RWPE2 (cell line): ENCODE data around the gene ADRM1.

Source experiments
- ATAC-seq: fragments of 200-7000 bp; cut with Tn5 transposase; 3 replicates; pipeline ENCODE4 v1.9.1; 2021; ENCODE audit warnings: low read depth
- DNase-seq: peaks from one replicate; pipeline ENCODE4 v3.0.0-alpha.2; 2020; ENCODE audit warnings: low spot score
- H3K27ac ChIP-seq: fragments of 450-650 bp; 2 replicates; pipeline ENCODE4 v1.5.1; 2017; ENCODE audit warnings: mild to moderate bottlenecking; ENCODE audit not compliant: poor library complexity, severe bottlenecking
- H3K27me3 ChIP-seq: fragments of 250-450 bp; sonication (Bioruptor Pico); 2 replicates; pipeline ENCODE4 v1.5.1; 2021; ENCODE audit warnings: mild to moderate bottlenecking, moderate library complexity; ENCODE audit not compliant: insufficient read depth, poor library complexity, severe bottlenecking
- H3K36me3 ChIP-seq: fragments of 250-450 bp; sonication (Bioruptor Pico); 2 replicates; pipeline ENCODE4 v1.5.1; 2020; ENCODE audit warnings: low read depth, mild to moderate bottlenecking, moderate library complexity
- H3K4me1 ChIP-seq: fragments of 250-450 bp; sonication (Bioruptor Pico); 2 replicates; pipeline ENCODE4 v1.5.1; 2021; ENCODE audit warnings: mild to moderate bottlenecking, moderate library complexity; ENCODE audit not compliant: insufficient read depth, poor library complexity, severe bottlenecking
- H3K4me3 ChIP-seq: fragments of 250-450 bp; sonication (Bioruptor Pico); 2 replicates; pipeline ENCODE4 v1.5.1; 2021; ENCODE audit warnings: mild to moderate bottlenecking, moderate library complexity; ENCODE audit not compliant: severe bottlenecking
- H3K9me3 ChIP-seq: fragments of 250-450 bp; sonication (Bioruptor Pico); 2 replicates; pipeline ENCODE4 v1.5.1; 2021; ENCODE audit warnings: mild to moderate bottlenecking, moderate library complexity; ENCODE audit not compliant: severe bottlenecking
- TF ChIP-seq, protein P1 (sequence below): fragments of 450-650 bp; IDR thresholded peaks from one replicate; pipeline ENCODE4 v1.5.1; 2017; ENCODE audit warnings: mild to moderate bottlenecking, moderate library complexity; ENCODE audit not compliant: poor library complexity, severe bottlenecking

ADRM1 gene

DNA sequence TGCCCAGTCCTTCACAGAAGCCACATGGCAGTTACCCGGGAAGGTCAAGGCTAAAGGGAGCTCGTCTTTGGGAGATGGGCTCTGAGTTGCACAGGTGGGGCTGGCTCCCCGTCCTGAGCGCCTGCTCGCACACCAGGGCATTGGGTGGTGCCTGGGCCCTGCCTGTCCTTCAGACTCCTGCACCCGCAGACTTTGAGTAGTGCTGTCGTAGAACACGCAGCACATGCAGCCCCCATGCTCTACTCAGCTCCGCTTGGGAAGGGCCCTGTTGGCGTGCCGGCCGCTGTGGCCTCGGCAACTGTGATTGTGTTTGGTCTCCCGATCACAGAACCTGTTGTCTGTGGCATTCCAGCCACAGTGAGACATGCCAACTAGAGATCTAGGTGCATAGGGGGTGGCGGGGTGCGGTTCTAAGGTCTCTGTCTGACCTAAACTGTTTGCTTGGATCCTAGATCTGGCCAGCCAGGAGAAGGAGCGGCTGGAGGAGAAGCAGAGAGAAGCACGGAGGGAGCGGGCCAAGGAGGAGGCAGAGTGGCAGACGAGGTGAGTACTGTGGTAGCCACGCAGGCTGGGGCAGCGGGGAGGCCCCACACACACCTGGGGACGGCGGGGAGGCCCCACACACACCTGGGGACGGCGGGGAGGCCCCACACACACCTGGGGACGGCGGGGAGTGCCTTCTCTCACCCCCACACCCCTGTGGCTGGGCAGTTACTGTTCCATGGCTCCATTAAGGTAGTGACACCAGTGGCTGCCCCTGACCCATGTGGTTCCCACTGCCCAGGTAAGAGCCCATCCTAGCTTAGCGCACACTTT is 11.3 kb upstream of the ADRM1 start:
- no peaks in the 10 kb centered on the region for H3K4me1 ChIP-seq
- H3K36me3 ChIP-seq, result peaks cover 81% of the 10 kb centered on the region
- ATAC-seq, result peak; percentile 4; the same call in 1 of the 3 replicates
- H3K27me3 ChIP-seq, result no peaks in the 10 kb centered on the region
- TF ChIP-seq, protein P1, sequence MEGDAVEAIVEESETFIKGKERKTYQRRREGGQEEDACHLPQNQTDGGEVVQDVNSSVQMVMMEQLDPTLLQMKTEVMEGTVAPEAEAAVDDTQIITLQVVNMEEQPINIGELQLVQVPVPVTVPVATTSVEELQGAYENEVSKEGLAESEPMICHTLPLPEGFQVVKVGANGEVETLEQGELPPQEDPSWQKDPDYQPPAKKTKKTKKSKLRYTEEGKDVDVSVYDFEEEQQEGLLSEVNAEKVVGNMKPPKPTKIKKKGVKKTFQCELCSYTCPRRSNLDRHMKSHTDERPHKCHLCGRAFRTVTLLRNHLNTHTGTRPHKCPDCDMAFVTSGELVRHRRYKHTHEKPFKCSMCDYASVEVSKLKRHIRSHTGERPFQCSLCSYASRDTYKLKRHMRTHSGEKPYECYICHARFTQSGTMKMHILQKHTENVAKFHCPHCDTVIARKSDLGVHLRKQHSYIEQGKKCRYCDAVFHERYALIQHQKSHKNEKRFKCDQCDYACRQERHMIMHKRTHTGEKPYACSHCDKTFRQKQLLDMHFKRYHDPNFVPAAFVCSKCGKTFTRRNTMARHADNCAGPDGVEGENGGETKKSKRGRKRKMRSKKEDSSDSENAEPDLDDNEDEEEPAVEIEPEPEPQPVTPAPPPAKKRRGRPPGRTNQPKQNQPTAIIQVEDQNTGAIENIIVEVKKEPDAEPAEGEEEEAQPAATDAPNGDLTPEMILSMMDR, result no peak
- H3K27ac ChIP-seq, result no peak overlapping the region
- DNase-seq, result peak; percentile 79
- H3K9me3 ChIP-seq, result no peaks in the 10 kb centered on the region
- no peak overlapping the region for H3K4me3 ChIP-seq

GRCh38 chr20:62292108-62292507 is 10.7 kb upstream of the ADRM1 start:
- Histone ChIP-seq H3K4me3 (no peak overlapping the region), H3K9me3 (no peaks in the 10 kb centered on the region), H3K27me3 (no peaks in the 10 kb centered on the region), H3K4me1 (no peaks in the 10 kb centered on the region), H3K27ac (no peak overlapping the region), H3K36me3 (peaks cover 76% of the 10 kb centered on the region)
- TF ChIP-seq, protein P1, result no peak
- no peak for ATAC-seq
- DNase-seq, result no peak

DNA sequence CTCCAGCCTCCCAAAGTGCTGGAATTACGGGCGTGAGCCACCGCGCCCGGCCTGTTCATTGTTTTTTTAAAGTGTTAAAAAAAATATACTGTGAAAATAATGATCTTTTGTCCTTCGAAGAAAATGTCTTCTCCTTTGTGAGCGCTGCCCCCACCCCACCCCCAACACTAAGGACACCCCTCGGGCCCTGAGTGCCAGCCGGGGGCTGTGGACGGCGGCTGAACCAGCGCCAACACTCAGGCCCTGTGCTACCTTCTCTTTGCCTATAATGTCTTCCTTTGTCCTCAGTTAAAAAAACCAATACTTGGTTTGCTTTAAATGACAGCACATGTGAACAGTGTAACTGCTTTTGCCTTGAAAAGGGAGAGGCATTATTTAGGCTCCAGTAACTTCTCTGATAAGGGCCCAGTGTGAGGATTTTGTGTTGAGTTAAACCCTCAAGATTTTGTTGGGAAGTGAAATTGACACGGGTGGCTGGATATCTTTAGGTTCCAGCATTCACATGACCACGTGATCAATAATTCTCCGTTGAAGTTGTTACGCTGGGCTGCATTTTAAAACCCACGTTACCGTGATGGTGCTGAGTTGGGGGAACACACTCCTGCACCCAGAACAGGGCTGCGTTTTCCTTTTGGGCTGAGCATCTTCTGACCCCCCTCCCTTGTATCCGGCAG is 9.5 kb upstream of the ADRM1 start:
- peaks cover 70% of the 10 kb centered on the region for H3K36me3 ChIP-seq
- ATAC-seq (no peak), DNase-seq (no peak)
- no peak overlapping the region for H3K27ac ChIP-seq
- H3K4me3 ChIP-seq, result no peak overlapping the region
- no peaks in the 10 kb centered on the region for H3K9me3 ChIP-seq
- H3K4me1 ChIP-seq, result no peaks in the 10 kb centered on the region
- no peaks in the 10 kb centered on the region for H3K27me3 ChIP-seq
- TF ChIP-seq, protein P1, result no peak

- Histone ChIP-seq H3K27me3 (no peaks in the 10 kb centered on the region), H3K36me3 (peaks cover 68% of the 10 kb centered on the region), H3K9me3 (no peaks in the 10 kb centered on the region), H3K27ac (no peak overlapping the region), H3K4me3 (no peak overlapping the region), H3K4me1 (no peaks in the 10 kb centered on the region)
- no peak for ATAC-seq
- TF ChIP-seq, protein P1, result no peak
- DNase-seq, result no peak
Observed at GRCh38 chr20:62293946-62294345, 8.9 kb upstream of the ADRM1 start.
